ENCODE data around the gene ADGRL4. TPM values are rescaled to one million over a fixed set of nuclear protein-coding genes. Genes with fewer than 3 reads are reported as not detected.

Gene ADGRL4
- not detected in 5 replicates for total RNA-seq (2022; extraction: Qiagen RNA extraction; ENCODE audit: low read depth)

DNA sequence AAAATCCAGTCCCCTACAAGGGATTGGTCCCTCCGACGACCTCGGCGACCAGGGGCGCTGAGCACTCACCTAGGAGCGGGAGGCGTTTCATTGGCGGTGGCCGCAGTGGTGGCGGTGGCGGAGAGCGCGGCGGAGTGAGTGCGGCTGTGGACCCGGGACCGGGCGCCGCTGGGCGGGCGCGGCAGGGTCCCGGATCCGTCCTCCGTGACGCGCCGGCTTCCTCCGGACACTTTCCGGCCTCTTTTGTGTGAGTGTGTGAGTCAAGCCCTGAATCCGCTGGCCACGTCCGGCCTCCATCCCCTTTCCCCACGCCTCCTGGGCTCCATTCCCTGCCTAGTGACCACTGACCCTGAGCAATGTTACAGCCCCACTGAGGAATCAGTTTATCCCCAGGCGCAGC lies at the start of gene ADGRL4:
TSS of gene ADGRL4 (minus strand) at position 167 of the 400 bp plus-strand sequence. CDS start at position 91, 76 bp downstream.

